Kidney epithelial cell (primary cell): ENCODE data around the gene CBLN3. TPM values are rescaled to one million over a fixed set of nuclear protein-coding genes. Genes with fewer than 3 reads are reported as not detected.

Experiments
- DNase-seq: peaks from one replicate; pipeline ENCODE4 v3.0.0-alpha.2; 2010; ENCODE audit warnings: low read depth
- H3K27me3 ChIP-seq: 2 replicates; pipeline ENCODE4 v1.6.0; 2011; ENCODE audit warnings: low read length; ENCODE audit not compliant: control insufficient read depth, insufficient read depth
- H3K36me3 ChIP-seq: 2 replicates; pipeline ENCODE4 v1.5.1; 2011; ENCODE audit warnings: low read length; ENCODE audit not compliant: control insufficient read depth, insufficient read depth
- H3K4me3 ChIP-seq: 2 replicates; pipeline ENCODE4 v1.5.1; 2011; ENCODE audit warnings: low read depth, mild to moderate bottlenecking, control low read depth, low read length
- CTCF ChIP-seq: IDR thresholded peaks from 2 replicates; pipeline ENCODE4 v1.5.1; 2011; ENCODE audit warnings: mild to moderate bottlenecking, moderate library complexity, low read length, control low read depth, inconsistent platforms; ENCODE audit not compliant: insufficient read depth, poor library complexity, severe bottlenecking
- total RNA-seq: library from RNA; depleted of rRNA; stranded (reverse); fragments of >200 nt; gene quantifications from 2 replicates; pipeline ENCODE4 v1.2.3, GENCODE V29; 2015

Gene CBLN3
- total RNA-seq, 1 donor from 2014 or later = 0.88 TPM

- Histone ChIP-seq H3K4me3 (no peak overlapping the region), H3K36me3 (no peaks in the 10 kb centered on the region), H3K27me3 (no peaks in the 10 kb centered on the region)
- DNase-seq = no peak
- TF ChIP-seq CTCF = no peak
These were observed 6.5 kb downstream of the CBLN3 start for GRCh38 chr14:24422694-24423601.

- no peak for DNase-seq
- Histone ChIP-seq H3K4me3 (no peak overlapping the region), H3K36me3 (no peaks in the 10 kb centered on the region), H3K27me3 (no peaks in the 10 kb centered on the region)
- no peak for TF ChIP-seq CTCF
These were observed 7.2 kb downstream of the CBLN3 start for GRCh38 chr14:24422261-24422660.

GRCh38 chr14:24418492-24418873 lies 11.0 kb downstream of the CBLN3 start:
- TF ChIP-seq CTCF = no peak
- Histone ChIP-seq H3K27me3 (no peaks in the 10 kb centered on the region), H3K36me3 (no peaks in the 10 kb centered on the region), H3K4me3 (no peak overlapping the region)
- DNase-seq = no peak

GRCh38 chr14:24417832-24418491 lies 11.5 kb downstream of the CBLN3 start:
- no peak overlapping the region for H3K4me3 ChIP-seq
- no peak for DNase-seq
- TF ChIP-seq CTCF = no peak
- no peaks in the 10 kb centered on the region for H3K36me3 ChIP-seq
- H3K27me3 ChIP-seq = no peaks in the 10 kb centered on the region

GRCh38 chr14:24416932-24417619 lies 12.4 kb downstream of the CBLN3 start:
- DNase-seq = no peak
- Histone ChIP-seq H3K27me3 (no peaks in the 10 kb centered on the region), H3K36me3 (no peaks in the 10 kb centered on the region), H3K4me3 (no peak overlapping the region)
- no peak for TF ChIP-seq CTCF
